IMR-90 (cell line): ENCODE measurements around the gene THNSL1. TPM values are rescaled to one million over a fixed set of nuclear protein-coding genes. Genes with fewer than 3 reads are reported as not detected.

Experiments used
- ATAC-seq: fragments of 200-7000 bp; cut with Tn5 transposase; 2 replicates; pipeline ENCODE4 v1.9.1; 2020; ENCODE audit warnings: low read depth, mild to moderate bottlenecking, moderate library complexity
- BruUV-seq: library from RNA; stranded (reverse); fragments of 400-500 nt; replicated peaks from 2 replicates; lab custom pipeline; 2021; lab: Mats Ljungman, UMichigan
- CTCF ChIA-PET: fragments of 300-600 bp; formaldehyde crosslinking; extraction: SDS; loops from one replicate; lab custom pipeline; 2021; ENCODE audit warnings: antibody characterized with exemption; lab: Yijun Ruan, JAX
- POLR2A ChIA-PET: fragments of 300-600 bp; sonication (Branson Sonifier 250); formaldehyde crosslinking; loops from one replicate; lab custom pipeline; 2022; ENCODE audit warnings: antibody characterized with exemption; ENCODE audit not compliant: unreplicated experiment; lab: Charles Lee
- DNase-seq: peaks from one replicate; pipeline ENCODE4 v3.0.0; 2013
- H2AFZ ChIP-seq: replicated peaks from 2 replicates; pipeline ENCODE3; 2013; ENCODE audit warnings: low read length, mild to moderate bottlenecking; ENCODE audit not compliant: poor library complexity
- H2AK5ac ChIP-seq: 2 replicates; pipeline ENCODE4 v1.6.1; 2013; ENCODE audit warnings: low read depth, low read length, inconsistent platforms
- H2AK9ac ChIP-seq: replicated peaks from 2 replicates; pipeline ENCODE3; 2013; ENCODE audit warnings: mild to moderate bottlenecking, low read depth, low read length, moderate library complexity; ENCODE audit not compliant: poor library complexity
- H2BK120ac ChIP-seq: 2 replicates; pipeline ENCODE4 v1.6.1; 2013; ENCODE audit warnings: low read depth, low read length, inconsistent platforms
- H2BK15ac ChIP-seq: 3 replicates; pipeline ENCODE4 v1.6.1; 2013; ENCODE audit warnings: low read depth, low read length, inconsistent platforms
- H2BK20ac ChIP-seq: 2 replicates; pipeline ENCODE4 v1.6.1; 2013; ENCODE audit warnings: low read depth, mild to moderate bottlenecking, inconsistent platforms, low read length, moderate library complexity
- H2BK5ac ChIP-seq: 2 replicates; pipeline ENCODE4 v1.6.1; 2013; ENCODE audit warnings: mild to moderate bottlenecking, low read depth, low read length, inconsistent platforms; ENCODE audit not compliant: poor library complexity, severe bottlenecking
- H3K14ac ChIP-seq: replicated peaks from 2 replicates; pipeline ENCODE4 v1.6.1; 2013; ENCODE audit warnings: low read depth, low read length, inconsistent platforms
- H3K18ac ChIP-seq: 2 replicates; pipeline ENCODE4 v1.6.1; 2013; ENCODE audit warnings: low read depth, low read length, control low read depth
- H3K23ac ChIP-seq: 2 replicates; pipeline ENCODE4 v1.6.1; 2013; ENCODE audit warnings: low read depth, low read length, inconsistent platforms
- H3K27ac ChIP-seq: 2 replicates; pipeline ENCODE4 v1.5.1; 2013; ENCODE audit warnings: mild to moderate bottlenecking, control low read depth, low read length; ENCODE audit not compliant: insufficient read depth
- H3K27me3 ChIP-seq: 2 replicates; pipeline ENCODE4 v1.6.1; 2013; ENCODE audit warnings: low read length; ENCODE audit not compliant: control insufficient read depth, insufficient read depth
- H3K36me3 ChIP-seq: 2 replicates; pipeline ENCODE4 v1.6.1; 2013; ENCODE audit warnings: low read length, mixed read lengths; ENCODE audit not compliant: control insufficient read depth, insufficient read depth
- H3K4ac ChIP-seq: 2 replicates; pipeline ENCODE4 v1.6.1; 2013; ENCODE audit warnings: low read depth, low read length, inconsistent platforms
- H3K4me1 ChIP-seq: 2 replicates; pipeline ENCODE4 v1.6.1; 2013; ENCODE audit warnings: low read length, mixed read lengths; ENCODE audit not compliant: control insufficient read depth, insufficient read depth
- H3K4me2 ChIP-seq: 2 replicates; pipeline ENCODE4 v1.6.1; 2013; ENCODE audit warnings: low read depth, mild to moderate bottlenecking, control low read depth, low read length, moderate library complexity
- H3K4me3 ChIP-seq: 2 replicates; pipeline ENCODE4 v1.5.1; 2013; ENCODE audit warnings: low read depth, mild to moderate bottlenecking, control low read depth, low read length, moderate library complexity; ENCODE audit not compliant: insufficient read depth
- H3K56ac ChIP-seq: 2 replicates; pipeline ENCODE4 v1.6.1; 2013; ENCODE audit warnings: low read length, inconsistent platforms; ENCODE audit not compliant: insufficient read depth; ENCODE audit errors: extremely low read depth
- H3K79me1 ChIP-seq, 2 experiments: 2 replicates each; pipeline ENCODE4 v1.6.1; 2013; ENCODE audit warnings: low read length in 2 of 2, inconsistent platforms in 1 of 2, low read depth in 1 of 2
- H3K9ac ChIP-seq: 2 replicates; pipeline ENCODE4 v1.6.1; 2013; ENCODE audit warnings: low read depth, low read length, control low read depth
- H3K9me1 ChIP-seq: 2 replicates; pipeline ENCODE4 v1.6.1; 2013; ENCODE audit warnings: low read length, inconsistent platforms; ENCODE audit not compliant: insufficient read depth
- H3K9me3 ChIP-seq: 2 replicates; pipeline ENCODE4 v1.6.1; 2013; ENCODE audit warnings: low read length; ENCODE audit not compliant: control insufficient read depth, insufficient read depth
- H4K20me1 ChIP-seq: 2 replicates; pipeline ENCODE4 v1.6.1; 2013; ENCODE audit warnings: low read length, inconsistent platforms; ENCODE audit not compliant: insufficient read depth
- H4K5ac ChIP-seq: 2 replicates; pipeline ENCODE4 v1.6.1; 2013; ENCODE audit warnings: mild to moderate bottlenecking, low read depth, low read length, control low read depth
- H4K8ac ChIP-seq, 2 experiments: 2 replicates each; pipeline ENCODE4 v1.6.1; 2013; ENCODE audit warnings: low read depth in 2 of 2, low read length in 2 of 2, control low read depth in 1 of 2, inconsistent platforms in 1 of 2
- H4K91ac ChIP-seq: 2 replicates; pipeline ENCODE4 v1.6.1; 2013; ENCODE audit warnings: low read depth, low read length, inconsistent platforms; ENCODE audit not compliant: insufficient read depth
- CEBPB ChIP-seq: IDR thresholded peaks from 2 replicates; pipeline ENCODE4 v1.6.1; 2012; ENCODE audit warnings: low read depth, low read length, improper control_type of control experiment
- MAZ ChIP-seq: IDR thresholded peaks from 2 replicates; pipeline ENCODE4 v1.6.1; 2012; ENCODE audit warnings: low read depth, mild to moderate bottlenecking, low read length, improper control_type of control experiment, moderate library complexity, borderline replicate concordance
- RAD21 ChIP-seq: IDR thresholded peaks from 2 replicates; pipeline ENCODE4 v1.6.1; 2012; ENCODE audit warnings: low read length, improper control_type of control experiment
- RCOR1 ChIP-seq: IDR thresholded peaks from 2 replicates; pipeline ENCODE4 v1.6.1; 2012; ENCODE audit warnings: mild to moderate bottlenecking, low read length, improper control_type of control experiment; ENCODE audit not compliant: insufficient replicate concordance
- RFX5 ChIP-seq: IDR thresholded peaks from 2 replicates; pipeline ENCODE4 v1.8.0; 2012; ENCODE audit warnings: low read depth, mild to moderate bottlenecking, low read length, moderate library complexity
- WGBS, 2 experiments: methylation state at CpG; one replicate each; pipeline versions ENCODE4 v1.1.5 to v1.1.7; 2013; ENCODE audit warnings: missing lambda C conversion rate in 2 of 2; ENCODE audit not compliant: insufficient read length in 1 of 2; ENCODE audit errors: extremely low coverage in 2 of 2; 5-methylcytosine and 5-hydroxymethylcytosine counted together
- dilution Hi-C: fragments of 300-500 bp; cut with HindIII; formaldehyde crosslinking; loops from one replicate; pipeline ENCODE4 v1.14.3; 2018; ENCODE audit warnings: low sequenced_read_pairs; ENCODE audit not compliant: unreplicated experiment
- in situ Hi-C: fragments of 300-500 bp; cut with MboI; formaldehyde crosslinking; loops from 3 replicates; pipeline ENCODE4 v1.14.3; 2019; ENCODE audit warnings: low sequenced_read_pairs, inconsistent platforms, mixed read lengths
- intact Hi-C: fragments of 100-400 bp; cut with micrococcal nuclease; formaldehyde crosslinking; loops from 2 replicates; pipeline ENCODE4 v1.10.0; 2022
- polyA plus RNA-seq, 3 experiments: library from polyadenylated mRNA; depleted of rRNA; stranded (reverse); fragments of >200 nt; gene quantifications; 2 replicates each; pipeline ENCODE4 v1.2.3, GENCODE V29; 2012; ENCODE audit warnings: low replicate concordance in 1 of 3
- total RNA-seq: library from RNA; depleted of rRNA; stranded (reverse); fragments of >200 nt; gene quantifications from 2 replicates; pipeline ENCODE4 v1.2.3, GENCODE V29; 2012

THNSL1 gene
- total and polyA plus RNA-seq, 2 of the 4 experiments (the other 2 are of a cell fraction) = 1.3 to 2.0 TPM

- Histone ChIP-seq H2BK15ac (no peak overlapping the region), H3K36me3 (no peaks in the 10 kb centered on the region), H2AK5ac (no peak overlapping the region), H3K18ac (no peak overlapping the region), H4K20me1 (no peaks in the 10 kb centered on the region), H3K14ac (no peak overlapping the region), H2BK5ac (no peak overlapping the region), H3K4me1 (no peaks in the 10 kb centered on the region), H3K27ac (no peak overlapping the region), H3K27me3 (no peaks in the 10 kb centered on the region), H3K4ac (no peak overlapping the region), H2AFZ (no peak overlapping the region), H3K79me1 (no peaks in the 10 kb centered on the region), H3K23ac (no peak overlapping the region), H4K91ac (no peak overlapping the region), H3K9ac (no peak overlapping the region), H3K4me2 (no peak overlapping the region), H4K8ac (no peak overlapping the region), H3K9me1 (peaks cover 3% of the 10 kb centered on the region; the same call in 1 of the 2 replicates), H3K4me3 (no peak overlapping the region), H2BK20ac (no peak overlapping the region), H2AK9ac (no peak overlapping the region), H4K5ac (no peak overlapping the region), H3K9me3 (no peaks in the 10 kb centered on the region), H2BK120ac (no peak overlapping the region), H3K56ac (no peak overlapping the region)
- no peak for ATAC-seq
- in situ Hi-C loops = loop anchor here (10.0 kb wide), 1 partner anchor 348 kb away; no protein-coding TSS in a partner anchor
- no peak for DNase-seq
- POLR2A ChIA-PET = no interaction called here
- WGBS, 2 experiments = no CpG with 5 or more reads among the region's 4 CpGs
- BruUV-seq = no TSS peak
- no peak for TF ChIP-seq RAD21
- no peak for TF ChIP-seq RCOR1
- TF ChIP-seq MAZ = no peak
- TF ChIP-seq CEBPB = no peak
- no peak for TF ChIP-seq RFX5
- dilution Hi-C loops = no loop called here
- CTCF ChIA-PET = interaction anchor here (0.8 to 1.4 kb wide), 2 partner anchors 10 to 341 kb away, joined by 3 to 4 read pairs; no protein-coding TSS in a partner anchor
- intact Hi-C loops = no loop called here
These were observed 33.3 kb upstream of the THNSL1 start for GRCh38 chr10:24983130-24983529.
